ENCODE data around the gene CRYZL1.

DNA sequence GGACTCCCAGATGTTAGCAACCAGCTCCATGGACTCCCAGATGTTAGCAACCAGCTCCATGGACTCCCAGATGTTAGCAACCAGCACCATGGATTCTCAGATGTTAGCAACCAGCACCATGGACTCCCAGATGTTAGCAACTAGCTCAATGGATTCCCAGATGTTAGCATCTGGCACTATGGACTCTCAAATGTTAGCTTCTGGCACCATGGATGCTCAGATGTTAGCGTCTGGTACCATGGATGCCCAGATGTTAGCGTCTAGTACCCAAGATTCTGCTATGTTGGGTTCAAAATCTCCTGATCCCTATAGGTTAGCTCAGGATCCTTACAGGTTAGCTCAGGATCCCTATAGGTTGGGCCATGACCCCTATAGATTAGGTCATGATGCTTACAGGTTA, 89.9 kb downstream of the CRYZL1 start:
- TF ChIP-seq YY1 (IDR thresholded peaks at IDR 0.05; ENCODE audit: insufficient read depth, insufficient read length) (no peak), ZNF274 (IDR thresholded peaks at IDR 0.05; ENCODE audit: low read depth, low read length) (no peak), SUZ12 (IDR thresholded peaks at IDR 0.05; ENCODE audit: extremely low read depth, insufficient read depth, insufficient read length) (no peak)
